Prostate gland (tissue), 2 donors: ENCODE results near the gene XRN2. TPM values are rescaled to one million over a fixed set of nuclear protein-coding genes. Genes with fewer than 3 reads are reported as not detected.

Source experiments
- DNase-seq: peaks from one replicate; pipeline ENCODE4 v3.0.0-alpha.2; 2019; ENCODE audit warnings: low spot score
- H3K27ac ChIP-seq, 2 donors: fragments of 200-600 bp; sonication (generic); 2 replicates each; pipeline ENCODE4 v1.5.1; 2017 to 2019
- H3K27me3 ChIP-seq: fragments of 200-600 bp; sonication (generic); replicated peaks from 2 replicates; pipeline ENCODE4 v1.5.1; 2019; ENCODE audit not compliant: insufficient read depth
- H3K36me3 ChIP-seq, 2 donors: fragments of 200-600 bp; sonication (generic); 1 replicate in 1 of 2; 2 replicates in 1 of 2; pipeline versions ENCODE4 v1.5.1 to v1.8.1; 2017 to 2019
- H3K4me1 ChIP-seq: fragments of 200-600 bp; sonication (generic); replicated peaks from 2 replicates; pipeline ENCODE4 v1.5.1; 2019
- H3K4me3 ChIP-seq, 2 donors: fragments of 200-600 bp; sonication (generic); 2 replicates each; pipeline ENCODE4 v1.5.1; 2017 to 2019
- H3K9me3 ChIP-seq: fragments of 200-600 bp; sonication (generic); 2 replicates; pipeline ENCODE4 v1.5.1; 2017
- CTCF ChIP-seq, 4 experiments: fragments of 200-600 bp in 2 of 4; fragments of 450-650 bp in 2 of 4; sonication (generic) in 2 of 4; IDR thresholded peaks; 1 replicate in 3 of 4; 2 replicates in 1 of 4; pipeline ENCODE4 v1.5.1; 2016 to 2019; ENCODE audit warnings: antibody characterized with exemption in 4 of 4, mild to moderate bottlenecking in 2 of 4, moderate library complexity in 2 of 4
- POLR2A ChIP-seq: fragments of 450-650 bp; IDR thresholded peaks from one replicate; pipeline ENCODE4 v1.6.1; 2016; ENCODE audit warnings: antibody characterized with exemption, mild to moderate bottlenecking
- POLR2AphosphoS5 ChIP-seq: sonication (generic); formaldehyde crosslinking; IDR thresholded peaks from one replicate; pipeline ENCODE4 v1.6.1; 2017; ENCODE audit warnings: antibody characterized with exemption
- WGBS: methylation state at CpG from one replicate; pipeline ENCODE4 v1.1.5; 2018; 5-methylcytosine and 5-hydroxymethylcytosine counted together
- intact Hi-C: fragments of 100-400 bp; cut with DNase I; formaldehyde crosslinking; loops from one replicate; pipeline ENCODE4 v1.14.2; 2022
- total RNA-seq, 2 donors: library from RNA; depleted of rRNA; stranded (reverse); fragments of >200 nt; gene quantifications; one replicate each; pipeline ENCODE4 v1.1.0, GENCODE V29; 2016

The XRN2 gene
- total RNA-seq, 2 donors from 2014 or later = 49.4 to 51.3 TPM

GRCh38 chr20:21378259-21378658, 75.1 kb downstream of the XRN2 start:
- no peak overlapping the region for H3K27ac ChIP-seq
- no peak for DNase-seq
- H3K4me3 ChIP-seq = no peak overlapping the region
- H3K4me1 ChIP-seq = no peaks in the 10 kb centered on the region
- 91% methylated on average over 5 of the region's 5 CpGs for WGBS
- H3K9me3 ChIP-seq = no peaks in the 10 kb centered on the region
- TF ChIP-seq CTCF (IDR thresholded peaks at IDR 0.05) (no peak), POLR2AphosphoS5 (no peak), POLR2A (no peak)
- no peaks in the 10 kb centered on the region for H3K36me3 ChIP-seq
- H3K27me3 ChIP-seq = no peaks in the 10 kb centered on the region
- intact Hi-C loops = no loop called here

GRCh38 chr20:21380711-21381110, 77.6 kb downstream of the XRN2 start:
- WGBS = 58% methylated on average over 2 of the region's 2 CpGs
- no peak overlapping the region for H3K4me3 ChIP-seq
- H3K27me3 ChIP-seq = no peaks in the 10 kb centered on the region
- no peak for TF ChIP-seq POLR2A
- no peak for TF ChIP-seq CTCF (IDR thresholded peaks at IDR 0.05)
- TF ChIP-seq POLR2AphosphoS5 = no peak
- H3K9me3 ChIP-seq = no peaks in the 10 kb centered on the region
- H3K27ac ChIP-seq = no peak overlapping the region
- H3K4me1 ChIP-seq = no peaks in the 10 kb centered on the region
- intact Hi-C loops = no loop called here
- peak; percentile 14 for DNase-seq
- no peaks in the 10 kb centered on the region for H3K36me3 ChIP-seq

- Histone ChIP-seq H3K27ac (no peak overlapping the region), H3K36me3 (no peaks in the 10 kb centered on the region), H3K27me3 (no peaks in the 10 kb centered on the region), H3K4me1 (no peaks in the 10 kb centered on the region), H3K4me3 (no peak overlapping the region), H3K9me3 (no peaks in the 10 kb centered on the region)
- DNase-seq = no peak
- intact Hi-C loops = no loop called here
- 97% methylated on average over 1 of the region's 1 CpG for WGBS
- TF ChIP-seq POLR2AphosphoS5 (no peak), CTCF (IDR thresholded peaks at IDR 0.05) (no peak), POLR2A (no peak)
Observed at GRCh38 chr20:21381619-21382018, 78.5 kb downstream of the XRN2 start.

- DNase-seq = no peak
- intact Hi-C loops = no loop called here
- Histone ChIP-seq H3K27ac (no peak overlapping the region), H3K4me1 (no peaks in the 10 kb centered on the region), H3K36me3 (no peaks in the 10 kb centered on the region), H3K27me3 (no peaks in the 10 kb centered on the region), H3K9me3 (no peaks in the 10 kb centered on the region), H3K4me3 (no peak overlapping the region)
- no peak for TF ChIP-seq POLR2AphosphoS5
- TF ChIP-seq POLR2A = no peak
- TF ChIP-seq CTCF (IDR thresholded peaks at IDR 0.05) = no peak
- 95% methylated on average over 5 of the region's 5 CpGs for WGBS
Observed at GRCh38 chr20:21384308-21384892, 81.3 kb downstream of the XRN2 start.

- H3K36me3 ChIP-seq = no peaks in the 10 kb centered on the region
- intact Hi-C loops = no loop called here
- H3K27me3 ChIP-seq = no peaks in the 10 kb centered on the region
- H3K4me1 ChIP-seq = no peaks in the 10 kb centered on the region
- no peak for DNase-seq
- 90% methylated on average over 5 of the region's 5 CpGs for WGBS
- H3K4me3 ChIP-seq = no peak overlapping the region
- no peaks in the 10 kb centered on the region for H3K9me3 ChIP-seq
- TF ChIP-seq POLR2AphosphoS5 (no peak), POLR2A (no peak), CTCF (IDR thresholded peaks at IDR 0.05) (no peak)
- H3K27ac ChIP-seq = no peak overlapping the region
Observed at GRCh38 chr20:21386111-21386510, 83.0 kb downstream of the XRN2 start.
